Measurements from ENCODE around the gene THUMPD3.

THUMPD3 gene

GRCh38 chr3:9331171-9331570, 31.7 kb upstream of the THUMPD3 start:
- DNase-seq (ENCODE audit: low read depth) = no peak
- TF ChIP-seq, protein P1, sequence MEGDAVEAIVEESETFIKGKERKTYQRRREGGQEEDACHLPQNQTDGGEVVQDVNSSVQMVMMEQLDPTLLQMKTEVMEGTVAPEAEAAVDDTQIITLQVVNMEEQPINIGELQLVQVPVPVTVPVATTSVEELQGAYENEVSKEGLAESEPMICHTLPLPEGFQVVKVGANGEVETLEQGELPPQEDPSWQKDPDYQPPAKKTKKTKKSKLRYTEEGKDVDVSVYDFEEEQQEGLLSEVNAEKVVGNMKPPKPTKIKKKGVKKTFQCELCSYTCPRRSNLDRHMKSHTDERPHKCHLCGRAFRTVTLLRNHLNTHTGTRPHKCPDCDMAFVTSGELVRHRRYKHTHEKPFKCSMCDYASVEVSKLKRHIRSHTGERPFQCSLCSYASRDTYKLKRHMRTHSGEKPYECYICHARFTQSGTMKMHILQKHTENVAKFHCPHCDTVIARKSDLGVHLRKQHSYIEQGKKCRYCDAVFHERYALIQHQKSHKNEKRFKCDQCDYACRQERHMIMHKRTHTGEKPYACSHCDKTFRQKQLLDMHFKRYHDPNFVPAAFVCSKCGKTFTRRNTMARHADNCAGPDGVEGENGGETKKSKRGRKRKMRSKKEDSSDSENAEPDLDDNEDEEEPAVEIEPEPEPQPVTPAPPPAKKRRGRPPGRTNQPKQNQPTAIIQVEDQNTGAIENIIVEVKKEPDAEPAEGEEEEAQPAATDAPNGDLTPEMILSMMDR (conservative IDR thresholded peaks at IDR 0.05; ENCODE audit: low read length) = no peak
- H3K4me3 ChIP-seq (ENCODE audit: low read length) = no peak overlapping the region

DNA sequence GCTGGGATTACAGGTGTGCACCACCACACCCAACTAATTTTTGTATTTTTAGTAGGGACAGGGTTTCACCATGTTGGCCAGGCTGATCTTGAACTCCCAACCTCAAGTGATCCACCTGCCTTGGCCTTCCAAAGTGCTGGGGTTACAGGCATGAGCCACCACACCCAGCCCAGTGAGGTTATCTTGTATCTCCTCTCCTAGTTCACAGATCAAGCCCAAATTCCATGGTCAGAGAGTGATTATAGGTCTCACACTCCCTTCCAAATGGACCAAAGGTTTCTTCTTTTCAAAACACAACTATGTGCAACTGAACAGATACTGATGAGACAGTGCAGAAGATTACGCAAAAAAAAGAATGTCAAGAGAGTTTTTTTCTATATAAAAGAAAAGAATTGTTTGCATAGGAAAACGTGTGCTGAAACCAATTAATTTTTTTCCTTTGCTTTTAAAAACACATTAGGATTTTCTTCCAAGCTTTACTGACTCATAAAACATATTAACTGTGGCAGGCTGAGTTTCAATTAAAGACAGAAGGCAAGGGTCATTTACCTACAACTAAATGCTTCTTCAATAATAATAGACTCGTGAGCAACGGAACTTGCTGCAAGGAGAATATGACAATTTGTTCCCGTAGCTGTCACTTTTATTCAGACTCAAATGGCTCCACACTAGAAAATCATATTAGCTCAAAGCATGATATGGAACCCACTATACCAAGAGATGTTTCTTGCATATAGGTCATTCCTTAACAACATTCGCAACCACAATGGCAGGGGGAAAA, 30.4 kb upstream of the THUMPD3 start:
- DNase-seq (ENCODE audit: low read depth) = no peak
- TF ChIP-seq, protein P1 (conservative IDR thresholded peaks at IDR 0.05; ENCODE audit: low read length) = no peak
- no peak overlapping the region for H3K4me3 ChIP-seq (ENCODE audit: low read length)

GRCh38 chr3:9339761-9340471, 22.9 kb upstream of the THUMPD3 start:
- no peak overlapping the region for H3K4me3 ChIP-seq (ENCODE audit: low read length)
- peak; percentile 8 for DNase-seq (ENCODE audit: low read depth)
- TF ChIP-seq, protein P1 (conservative IDR thresholded peaks at IDR 0.05; ENCODE audit: low read length) = no peak

DNA sequence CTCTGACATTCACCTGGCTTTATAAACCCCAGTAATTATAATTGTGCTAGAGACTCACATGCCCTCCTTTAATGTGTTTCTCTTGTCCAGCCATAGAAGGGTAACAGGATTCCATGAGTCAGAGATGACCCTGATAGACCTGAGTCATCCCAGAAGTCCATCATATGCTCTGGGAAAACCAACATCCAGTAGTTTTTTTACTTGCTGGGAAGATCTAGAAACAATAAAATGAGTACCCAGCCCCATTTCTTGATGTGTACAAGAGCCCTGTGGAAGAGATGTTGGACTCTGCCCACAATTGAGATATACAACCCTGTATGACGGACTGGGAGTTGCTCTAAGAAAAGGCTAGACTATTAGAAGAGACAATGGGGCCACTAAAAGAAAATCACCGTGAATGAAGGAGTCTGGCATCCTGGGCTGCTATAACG, 22.4 kb upstream of the THUMPD3 start:
- TF ChIP-seq, protein P1 (conservative IDR thresholded peaks at IDR 0.05; ENCODE audit: low read length) = no peak
- no peak overlapping the region for H3K4me3 ChIP-seq (ENCODE audit: low read length)
- DNase-seq (ENCODE audit: low read depth) = peak; percentile 69

DNA sequence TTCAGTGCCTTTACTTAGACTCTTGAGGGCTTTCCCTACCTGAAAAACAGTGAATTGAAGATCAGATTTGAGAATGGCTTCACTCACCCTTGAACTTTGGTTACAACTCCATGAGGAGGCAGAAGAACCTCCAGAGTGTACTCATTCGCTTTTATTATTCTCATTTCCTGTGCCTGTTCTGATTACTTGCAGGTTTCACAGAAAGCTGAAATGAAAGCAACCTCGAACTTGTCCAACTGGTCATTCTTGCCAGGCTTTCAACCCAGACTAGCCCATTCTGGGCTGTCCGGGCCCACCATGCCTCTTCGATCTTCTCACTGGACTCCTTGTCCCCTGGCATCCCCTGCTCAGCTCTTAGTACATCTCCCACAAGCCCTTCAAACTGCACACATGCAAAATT, 20.2 kb upstream of the THUMPD3 start:
- no peak for DNase-seq (ENCODE audit: low read depth)
- no peak overlapping the region for H3K4me3 ChIP-seq (ENCODE audit: low read length)
- TF ChIP-seq, protein P1 (conservative IDR thresholded peaks at IDR 0.05; ENCODE audit: low read length) = no peak

GRCh38 chr3:9343115-9343514, 19.7 kb upstream of the THUMPD3 start:
- no peak for DNase-seq (ENCODE audit: low read depth)
- TF ChIP-seq, protein P1 (conservative IDR thresholded peaks at IDR 0.05; ENCODE audit: low read length) = no peak
- H3K4me3 ChIP-seq (ENCODE audit: low read length) = no peak overlapping the region

DNA sequence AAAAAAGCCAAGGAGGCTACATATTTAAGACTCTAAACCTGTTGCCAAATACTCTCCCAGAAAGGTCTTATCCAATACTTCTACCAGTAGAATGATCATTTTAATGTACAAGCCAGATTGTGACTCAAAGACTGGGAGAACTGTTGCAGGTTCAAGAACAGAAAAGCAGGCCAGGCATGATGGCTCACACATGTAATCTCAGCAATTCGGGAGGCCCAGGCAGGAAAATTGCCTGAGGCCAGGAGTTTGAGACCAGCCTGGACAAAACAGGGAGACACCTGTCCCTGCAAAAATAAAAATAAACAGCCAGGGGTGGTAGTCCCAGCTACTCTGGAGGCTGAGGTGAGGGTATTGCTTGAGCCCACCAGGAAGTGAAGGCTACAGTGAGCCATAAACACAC, 17.8 kb upstream of the THUMPD3 start:
- H3K4me3 ChIP-seq (ENCODE audit: low read length) = no peak overlapping the region
- TF ChIP-seq, protein P1 (conservative IDR thresholded peaks at IDR 0.05; ENCODE audit: low read length) = no peak
- no peak for DNase-seq (ENCODE audit: low read depth)
